Measurements from ENCODE around the gene CXorf65.
A peak's percentile ranks its signal among the peaks of the same experiment; 100 is the strongest.

CXorf65 gene

DNA sequence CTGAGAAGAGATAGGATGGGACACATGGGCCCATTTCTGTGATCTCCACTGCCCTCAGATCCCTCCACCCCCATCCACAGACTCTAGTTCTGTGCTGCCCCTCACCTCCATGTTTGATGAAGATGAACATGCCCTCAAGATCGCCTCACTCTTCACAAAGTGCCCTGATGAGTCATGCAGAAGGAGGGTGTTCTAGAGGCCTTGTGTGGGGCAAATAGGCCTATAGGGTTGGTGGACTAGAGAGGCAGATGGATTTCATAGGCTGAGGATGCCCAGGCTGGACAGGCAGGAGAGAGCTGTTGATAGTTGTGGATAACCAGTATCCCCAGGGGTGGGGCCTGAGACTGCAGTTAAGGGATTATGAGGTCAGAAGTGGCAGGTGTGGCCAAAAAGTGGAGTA is at the start of gene CXorf65:
TSS of gene CXorf65 (minus strand) at position 314 of the 400 bp plus-strand sequence. CDS start at position 130, 184 bp downstream.
- DNase-seq = no peak

GRCh38 chrX:71154641-71155040 is 48.1 kb upstream of the CXorf65 start:
- DNase-seq = no peak

- DNase-seq = no peak
Measured at GRCh38 chrX:71154196-71154595, 47.7 kb upstream of the CXorf65 start.

DNA sequence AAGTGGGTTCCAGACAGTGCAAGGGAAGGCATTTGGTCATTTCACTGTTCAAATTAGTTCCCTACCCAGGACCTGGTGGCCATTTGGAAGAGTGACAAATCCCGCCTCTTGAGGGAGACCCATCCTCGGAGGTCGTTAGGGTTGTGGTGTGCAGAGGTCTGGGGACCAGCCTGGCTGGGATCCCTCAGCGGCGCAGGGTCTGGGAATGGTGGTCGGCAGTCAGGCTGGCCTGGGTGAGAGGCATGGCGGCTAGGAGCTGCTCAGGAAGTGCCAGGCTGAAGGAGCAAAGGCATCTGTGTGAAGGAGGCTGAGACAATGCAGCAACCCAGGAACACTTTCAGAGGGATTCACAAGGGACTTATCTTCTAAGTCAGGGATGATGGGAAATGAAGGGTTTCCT is 44.8 kb upstream of the CXorf65 start:
- DNase-seq = no peak

GRCh38 chrX:71148278-71148663 is 41.7 kb upstream of the CXorf65 start:
- no peak for DNase-seq

- no peak for DNase-seq
Measured at GRCh38 chrX:71147496-71148277, 41.1 kb upstream of the CXorf65 start.

- no peak for DNase-seq
Measured at GRCh38 chrX:71144651-71145050, 38.1 kb upstream of the CXorf65 start, which contains the start of gene NLGN3. TSS of gene NLGN3 (plus strand) at chrX:71144841. CDS start at chrX:71147750, 2,909 bp downstream.

DNA sequence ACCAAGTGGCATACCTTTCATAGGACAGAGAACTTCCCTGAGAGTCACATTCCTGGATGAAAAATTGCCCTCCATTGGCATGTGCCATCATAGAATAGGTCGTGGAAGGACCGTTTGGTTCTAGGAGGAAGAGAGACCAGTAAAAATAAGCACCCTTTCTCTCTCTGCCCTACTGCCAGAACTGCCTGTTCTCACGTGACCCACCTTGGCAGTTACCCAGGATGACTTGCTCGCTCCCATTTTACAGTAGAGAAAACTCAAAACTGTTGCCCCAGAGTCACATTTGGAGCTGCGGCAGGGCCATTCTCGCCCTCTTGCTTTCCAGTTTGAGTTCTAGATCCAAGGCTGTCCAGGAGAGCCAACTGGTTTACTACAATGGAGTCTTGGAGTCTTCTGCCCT is 37.0 kb upstream of the CXorf65 start:
- no peak for DNase-seq

DNA sequence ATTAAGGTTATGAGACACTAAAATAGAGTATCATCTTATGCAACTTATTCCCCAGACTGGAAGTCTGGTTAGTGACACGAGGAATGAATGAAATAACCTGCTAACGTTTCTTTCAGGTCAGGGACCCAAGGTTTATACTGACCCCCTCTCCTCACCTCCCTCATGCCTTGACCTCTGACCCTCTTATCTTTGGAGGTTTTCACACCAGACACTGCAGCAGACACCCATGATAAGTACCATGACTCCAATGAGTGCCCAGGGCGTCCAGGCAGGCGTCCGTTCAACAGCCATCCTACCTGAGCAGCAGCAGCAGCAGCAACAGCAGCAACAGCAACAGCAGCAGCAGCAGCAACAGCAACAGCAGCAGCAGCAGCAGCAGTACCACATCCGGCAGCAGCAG is 33.9 kb upstream of the CXorf65 start:
- no peak for DNase-seq

DNA sequence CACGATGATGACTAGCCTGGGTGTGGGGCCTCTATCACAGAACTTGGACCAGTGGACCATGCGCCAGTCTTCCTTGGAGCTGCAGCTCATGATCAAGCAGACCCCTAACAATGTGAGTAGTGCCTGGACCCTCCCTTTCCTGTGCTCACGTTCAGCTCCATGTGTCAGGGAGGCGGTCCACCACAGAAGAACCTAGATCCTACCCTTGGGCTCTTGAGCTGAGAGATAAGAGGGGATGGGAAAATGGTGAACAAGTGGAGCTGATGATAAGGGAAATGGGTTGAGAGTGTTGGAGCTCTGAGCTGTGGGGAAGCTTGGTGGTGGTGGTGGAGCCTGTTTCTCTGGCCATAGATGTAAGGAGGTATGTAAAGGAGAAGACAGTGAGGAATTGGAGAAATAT is 25.0 kb upstream of the CXorf65 start:
- no peak for DNase-seq

GRCh38 chrX:71128915-71129765 is 22.6 kb upstream of the CXorf65 start:
- no peak for DNase-seq

GRCh38 chrX:71128166-71128833 is 21.8 kb upstream of the CXorf65 start:
- DNase-seq = no peak

DNA sequence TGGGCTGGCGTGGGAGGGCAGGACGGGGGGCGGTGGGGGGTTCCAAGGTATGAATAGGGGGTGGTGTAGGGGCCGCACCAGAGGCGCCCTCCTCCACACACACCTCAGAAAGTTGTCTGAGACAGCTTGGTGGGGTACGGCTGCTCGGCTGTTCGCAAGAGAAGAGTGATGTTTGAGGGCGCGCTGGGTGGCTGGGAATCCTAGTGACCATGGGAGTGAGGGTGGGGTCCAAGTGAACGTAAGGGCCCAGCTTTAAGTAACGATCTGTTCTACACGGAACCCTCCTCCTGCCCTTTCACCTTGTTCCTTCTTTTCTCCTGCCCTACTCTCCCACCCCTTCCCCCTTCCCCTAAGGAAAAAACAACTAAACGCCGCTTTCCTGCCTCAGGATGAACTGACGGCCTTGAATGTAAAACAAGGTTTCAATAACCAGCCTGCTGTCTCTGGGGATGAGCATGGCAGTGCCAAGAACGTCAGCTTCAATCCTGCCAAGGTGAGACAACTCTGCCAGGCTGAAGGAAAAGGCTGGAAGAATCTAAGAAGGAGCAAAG is 12.5 kb upstream of the CXorf65 start:
- no peak for DNase-seq

DNA sequence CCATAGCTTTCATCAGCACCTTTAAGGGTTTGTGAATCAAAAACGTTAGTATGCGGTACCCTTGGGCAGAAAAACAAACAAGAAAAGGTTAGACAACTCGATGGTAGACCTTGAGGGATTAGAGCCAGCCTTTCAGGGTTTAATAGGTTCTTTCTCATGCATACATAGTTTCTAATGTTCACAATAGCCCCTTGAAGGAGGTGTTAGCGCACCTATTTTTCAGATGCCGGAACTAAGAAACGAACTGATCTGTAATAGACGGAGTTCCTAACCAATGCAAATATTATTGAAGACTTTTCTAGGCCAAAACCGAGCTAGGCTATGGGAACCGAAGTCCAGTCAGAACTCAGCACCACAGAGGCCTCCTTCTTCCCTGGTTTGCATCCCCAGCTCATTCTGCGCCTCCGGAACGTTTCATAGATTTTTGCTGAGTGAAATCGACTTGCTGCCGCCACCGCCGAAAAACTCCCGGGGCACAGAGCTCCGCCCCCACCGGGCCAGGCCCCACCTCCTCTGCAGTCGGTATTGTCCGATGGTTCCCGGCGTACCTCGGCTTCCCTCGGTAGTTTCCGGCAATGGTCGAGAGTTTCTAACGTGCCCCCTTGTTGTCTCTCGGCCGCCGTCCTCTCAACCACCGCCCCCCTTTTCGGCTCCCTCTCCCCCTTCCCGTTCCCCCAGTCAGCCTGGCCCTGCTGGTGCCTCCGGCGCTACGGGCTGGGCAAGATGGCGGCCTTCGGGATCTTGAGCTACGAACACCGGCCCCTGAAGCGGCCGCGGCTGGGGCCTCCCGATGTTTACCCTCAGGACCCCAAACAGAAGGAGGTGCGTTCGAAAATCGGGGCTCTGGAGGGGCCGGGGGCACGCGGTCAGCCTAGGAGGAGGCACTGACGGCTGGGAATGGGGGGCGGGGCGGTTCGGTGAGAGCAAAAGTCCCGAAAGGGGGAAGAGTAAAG is 11.8 kb upstream of the CXorf65 start, which contains the start of gene MED12:
TSS of gene MED12 (plus strand) at position 565 of the 953 bp plus-strand sequence. CDS start at position 724, 159 bp downstream.
- DNase-seq = peak; percentile 56

- no peak for DNase-seq
Measured at GRCh38 chrX:71117358-71117757, 10.8 kb upstream of the CXorf65 start.

DNA sequence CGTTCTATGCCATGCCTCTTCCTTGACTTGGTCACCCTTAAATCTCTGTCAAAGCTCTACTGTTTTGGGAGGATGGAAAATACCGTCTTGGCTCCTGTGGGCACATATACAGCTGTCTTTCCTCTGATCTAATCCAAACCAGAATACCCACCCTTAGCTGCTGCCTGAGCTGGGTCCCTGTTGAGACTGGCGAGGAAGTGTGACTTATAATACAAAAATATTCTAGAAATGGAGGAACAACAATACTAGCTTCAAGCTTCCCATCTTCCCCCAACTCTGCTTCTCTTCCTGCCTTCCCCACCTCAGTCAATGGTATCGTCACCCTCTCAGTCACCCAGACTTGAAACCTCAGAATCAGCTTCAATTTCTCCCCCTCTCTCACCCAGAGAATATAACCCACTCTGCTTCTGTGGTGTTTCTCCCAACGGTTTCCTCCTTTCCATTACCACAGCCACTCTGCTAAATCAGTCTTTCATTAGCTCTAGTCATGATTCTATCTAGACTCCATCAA is 5.4 kb upstream of the CXorf65 start:
- DNase-seq = no peak

DNA sequence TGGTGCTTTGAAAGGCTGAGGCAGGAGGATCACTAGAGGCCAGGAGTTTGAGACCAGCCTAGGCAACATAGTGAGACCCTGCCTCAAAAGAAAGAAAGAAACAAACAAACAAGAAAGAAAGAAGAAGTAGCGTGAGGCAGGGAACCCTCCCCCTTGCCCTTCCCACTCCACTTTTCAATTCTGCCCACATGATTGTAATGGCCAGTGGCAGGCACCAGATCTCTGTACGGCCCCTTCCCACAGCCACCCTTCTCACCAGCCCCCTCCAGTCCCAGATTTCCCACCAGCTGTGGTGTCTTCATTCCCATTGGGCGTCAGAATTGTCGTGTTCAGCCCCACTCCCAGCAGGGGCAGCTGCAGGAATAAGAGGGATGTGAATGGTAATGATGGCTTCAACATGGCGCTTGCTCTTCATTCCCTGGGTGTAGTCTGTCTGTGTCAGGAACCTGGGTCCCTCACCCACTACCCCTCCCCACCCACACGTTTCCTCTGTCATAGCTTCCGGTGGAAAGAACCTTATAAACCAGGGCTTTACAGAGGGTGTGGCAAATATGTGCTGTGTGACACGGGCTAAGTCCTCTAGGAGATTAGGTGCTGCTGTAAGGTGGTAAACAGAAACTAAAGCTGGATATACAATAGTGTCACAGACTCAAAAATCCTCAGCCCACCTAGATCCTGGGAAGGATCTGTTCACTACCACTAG is 4.8 kb upstream of the CXorf65 start, which contains the start of gene IL2RG:
TSS of gene IL2RG (minus strand) at position 437 of the 703 bp plus-strand sequence. CDS start at position 399, 38 bp downstream.
- DNase-seq = no peak

DNA sequence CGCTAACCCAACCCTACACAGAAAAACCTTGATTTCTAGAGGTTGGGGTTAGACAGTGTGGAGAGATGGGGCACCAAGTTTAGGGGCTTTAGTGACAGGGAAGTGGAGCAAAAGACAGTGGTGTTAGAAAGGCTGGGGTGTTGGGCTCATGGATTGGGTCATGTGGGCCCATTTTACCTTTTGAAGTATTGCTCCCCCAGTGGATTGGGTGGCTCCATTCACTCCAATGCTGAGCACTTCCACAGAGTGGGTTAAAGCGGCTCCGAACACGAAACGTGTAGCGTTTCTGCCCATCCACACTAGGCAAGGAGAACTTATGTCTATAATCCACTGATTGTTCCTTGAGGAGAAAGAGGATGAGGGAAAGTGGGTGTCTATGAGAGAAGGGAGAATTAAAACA is 2.5 kb upstream of the CXorf65 start:
- no peak for DNase-seq

- DNase-seq = no peak
Measured at GRCh38 chrX:71107762-71108360, 1.3 kb upstream of the CXorf65 start.

GRCh38 chrX:71107245-71107644 is 705 bp upstream of the CXorf65 start:
- DNase-seq = no peak
